MM.1S (cell line): ENCODE data around the gene CCS.

ENCODE experiments used
- CTCF ChIP-seq: fragments of 300-600 bp; sonication (generic); IDR thresholded peaks from 2 replicates; pipeline ENCODE4 v1.5.1; 2016; ENCODE audit warnings: antibody characterized with exemption, low read length, mixed read lengths
- EZH2 ChIP-seq: fragments of 300-600 bp; sonication (generic); optimal IDR thresholded peaks from 2 replicates; pipeline ENCODE3; 2017; ENCODE audit warnings: low read depth, mild to moderate bottlenecking, antibody characterized with exemption, low read length, mixed read lengths

GRCh38 chr11:66562275-66562674 is 30.7 kb upstream of the CCS start:
- no peak for TF ChIP-seq CTCF
- no peak for TF ChIP-seq EZH2
